ENCODE data around the gene RMRP. TPM values are rescaled to one million over a fixed set of nuclear protein-coding genes. Genes with fewer than 3 reads are reported as not detected.
"Not testable (repeated sequence)": the region's sequence is repeated elsewhere in the genome, so short reads cannot be mapped to it uniquely, and the experiment has no call there.

Gene RMRP
- total and polyA plus RNA-seq, 9 of the 15 experiments (the other 6 are each of a cell fraction or from before 2014, with no cell fraction given) = 75.7 to 89,974 (median 13,378) TPM; not detected in 3

DNA sequence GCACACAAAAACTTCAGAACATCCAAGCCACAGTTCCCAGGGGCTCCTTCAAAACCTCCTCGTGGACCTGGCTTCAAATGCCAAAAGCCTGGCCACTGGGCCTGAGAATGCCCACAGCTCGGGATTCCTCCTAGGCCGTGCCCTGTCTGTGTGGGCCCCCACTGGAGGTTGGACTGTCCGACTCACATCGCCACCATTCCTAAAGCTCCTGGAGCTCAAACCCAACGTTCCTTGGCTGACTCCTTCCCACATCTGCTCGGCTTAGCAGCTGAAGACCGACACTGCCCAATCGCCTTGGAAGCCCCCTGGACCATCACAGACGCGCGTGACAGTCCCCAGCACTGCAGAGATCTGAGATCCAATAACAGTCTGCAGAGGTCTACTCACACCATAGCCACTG lies 14.8 kb downstream of the RMRP start:
- Histone ChIP-seq H3K4me3 (no peak overlapping the region), H3K4me1 (replicated peaks in 1 of 2; ENCODE audit: control insufficient read depth in 2 of 2, insufficient read depth in 2 of 2, low read length in 2 of 2) (peaks cover 9 to 10% of the 10 kb centered on the region in 2 experiments), H3K4me2 (ENCODE audit: insufficient read depth, low read length) (no peak overlapping the region), H4K20me1 (replicated peaks; ENCODE audit: control insufficient read depth, insufficient read depth, low read length) (no peaks in the 10 kb centered on the region), H3K9me1 (ENCODE audit: control insufficient read depth, insufficient read depth, low read length) (no peaks in the 10 kb centered on the region), H3K27me3 (ENCODE audit: control insufficient read depth in 2 of 2, insufficient read depth in 2 of 2, low read length in 2 of 2) (no peaks in the 10 kb centered on the region), H3K9me3 (replicated peaks; ENCODE audit: control insufficient read depth, insufficient read depth, low read depth, low read length) (no peaks in the 10 kb centered on the region), H3K9ac (ENCODE audit: insufficient read depth in 1 of 2, low read depth in 2 of 2, low read length in 2 of 2) (no peak overlapping the region), H3K79me2 (ENCODE audit: control insufficient read depth, insufficient read depth, low read length) (no peaks in the 10 kb centered on the region), H3K27ac (ENCODE audit: extremely low read depth, low read depth, low read length) (no peak overlapping the region), H3K36me3 (ENCODE audit: control insufficient read depth, insufficient read depth, low read length) (no peaks in the 10 kb centered on the region), H2AFZ (ENCODE audit: low read depth, low read length) (no peak overlapping the region)
- no peak for TF ChIP-seq CHCHD3 (CRISPR knock-in tag; IDR thresholded peaks at IDR 0.05)
- ChIA-PET POLR2A (no interaction called here), CTCF (ENCODE audit: low intra/inter-chr PET ratio) (no interaction called here)
- ATAC-seq (no peak), DNase-seq (ENCODE audit: extremely low read depth in 1 of 4, low spot score in 3 of 4) (no peak), FAIRE-seq (no peak)
- no TSS peak for BruUV-seq (replicated peaks)
- in situ Hi-C loops (cut with MboI) = no loop called here
- intact Hi-C loops (cut with micrococcal nuclease) = no loop called here
- 65% methylated on average over 4 of the region's 12 CpGs for WGBS (ENCODE audit: insufficient coverage, low coverage, missing lambda C conversion rate)

DNA sequence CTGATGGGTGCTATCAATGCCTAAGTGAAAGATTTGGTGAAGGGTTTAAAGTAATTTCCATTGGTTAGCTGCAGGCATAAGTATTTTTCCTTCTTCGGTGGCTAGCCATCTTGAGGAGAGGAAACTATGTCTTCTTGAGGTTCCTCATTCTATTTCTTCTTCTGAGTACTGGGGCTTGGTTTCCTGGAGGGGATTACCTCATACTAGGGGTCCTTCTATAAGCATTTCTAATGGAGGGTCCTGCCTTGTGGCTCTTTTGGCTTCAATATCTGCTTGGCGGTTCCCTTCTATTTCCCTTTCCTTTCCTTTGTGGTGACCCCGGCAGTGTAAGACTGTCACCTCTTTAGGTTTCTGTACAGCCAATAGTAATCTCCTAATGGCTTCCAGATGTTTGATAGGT lies 16.3 kb downstream of the RMRP start:
- H3K4me2 ChIP-seq (ENCODE audit: insufficient read depth, low read length); H3K4me1 ChIP-seq (replicated peaks in 1 of 2; ENCODE audit: control insufficient read depth in 2 of 2, insufficient read depth in 2 of 2, low read length in 2 of 2); H3K9me1 ChIP-seq (ENCODE audit: control insufficient read depth, insufficient read depth, low read length); in situ Hi-C loops (cut with MboI); FAIRE-seq; H2AFZ ChIP-seq (ENCODE audit: low read depth, low read length); H3K9ac ChIP-seq (ENCODE audit: insufficient read depth in 1 of 2, low read depth in 2 of 2, low read length in 2 of 2); H4K20me1 ChIP-seq (replicated peaks; ENCODE audit: control insufficient read depth, insufficient read depth, low read length); intact Hi-C loops (cut with micrococcal nuclease); BruUV-seq (replicated peaks); H3K4me3 ChIP-seq; H3K79me2 ChIP-seq (ENCODE audit: control insufficient read depth, insufficient read depth, low read length); DNase-seq (ENCODE audit: extremely low read depth in 1 of 4, low spot score in 3 of 4); H3K9me3 ChIP-seq (replicated peaks; ENCODE audit: control insufficient read depth, insufficient read depth, low read depth, low read length); H3K27ac ChIP-seq (ENCODE audit: extremely low read depth, low read depth, low read length); H3K27me3 ChIP-seq (ENCODE audit: control insufficient read depth in 2 of 2, insufficient read depth in 2 of 2, low read length in 2 of 2); H3K36me3 ChIP-seq (ENCODE audit: control insufficient read depth, insufficient read depth, low read length); ATAC-seq; POLR2A ChIA-PET: not testable (repeated sequence)
- WGBS (ENCODE audit: insufficient coverage, low coverage, missing lambda C conversion rate) = 80% methylated on average over 2 of the region's 3 CpGs
- CTCF ChIA-PET (ENCODE audit: low intra/inter-chr PET ratio) = interaction anchor here (0.7 kb wide), 1 partner anchor 43 kb away, joined by 3 read pairs; no protein-coding TSS in a partner anchor

DNA sequence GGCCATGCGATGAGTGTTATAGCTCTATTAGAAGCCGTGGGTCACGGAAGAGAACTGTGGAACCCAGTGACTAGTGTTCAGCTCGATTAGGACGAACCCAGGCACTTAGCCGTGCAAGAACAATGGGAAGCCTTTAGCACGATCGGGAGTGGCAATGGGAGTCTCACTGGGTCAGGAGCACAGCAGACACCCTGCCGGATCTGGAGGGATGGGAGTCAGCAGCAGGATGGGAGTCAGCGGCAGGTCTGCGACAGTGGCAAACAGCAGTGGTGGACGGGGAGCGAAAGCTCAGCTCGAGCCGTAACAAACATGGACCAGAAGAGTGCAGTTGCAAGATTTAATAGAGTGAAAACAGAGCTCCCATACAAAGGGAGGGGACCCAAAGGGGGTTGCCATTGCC lies 17.4 kb downstream of the RMRP start:
- intact Hi-C loops (cut with micrococcal nuclease); DNase-seq (ENCODE audit: extremely low read depth in 1 of 4, low spot score in 3 of 4); H3K9ac ChIP-seq (ENCODE audit: insufficient read depth in 1 of 2, low read depth in 2 of 2, low read length in 2 of 2); ATAC-seq; H3K27me3 ChIP-seq (ENCODE audit: control insufficient read depth in 2 of 2, insufficient read depth in 2 of 2, low read length in 2 of 2); in situ Hi-C loops (cut with MboI); BruUV-seq (replicated peaks); CTCF ChIA-PET (ENCODE audit: low intra/inter-chr PET ratio); H4K20me1 ChIP-seq (replicated peaks; ENCODE audit: control insufficient read depth, insufficient read depth, low read length); H3K79me2 ChIP-seq (ENCODE audit: control insufficient read depth, insufficient read depth, low read length); H3K4me3 ChIP-seq; H3K9me1 ChIP-seq (ENCODE audit: control insufficient read depth, insufficient read depth, low read length); H3K4me2 ChIP-seq (ENCODE audit: insufficient read depth, low read length); H3K4me1 ChIP-seq (replicated peaks in 1 of 2; ENCODE audit: control insufficient read depth in 2 of 2, insufficient read depth in 2 of 2, low read length in 2 of 2); POLR2A ChIA-PET; FAIRE-seq; H3K27ac ChIP-seq (ENCODE audit: extremely low read depth, low read depth, low read length); H3K9me3 ChIP-seq (replicated peaks; ENCODE audit: control insufficient read depth, insufficient read depth, low read depth, low read length); H2AFZ ChIP-seq (ENCODE audit: low read depth, low read length); H3K36me3 ChIP-seq (ENCODE audit: control insufficient read depth, insufficient read depth, low read length): not testable (repeated sequence)
- 69% methylated on average over 5 of the region's 15 CpGs for WGBS (ENCODE audit: insufficient coverage, low coverage, missing lambda C conversion rate)
